ENCODE data around the gene BCAS2.

Gene BCAS2

DNA sequence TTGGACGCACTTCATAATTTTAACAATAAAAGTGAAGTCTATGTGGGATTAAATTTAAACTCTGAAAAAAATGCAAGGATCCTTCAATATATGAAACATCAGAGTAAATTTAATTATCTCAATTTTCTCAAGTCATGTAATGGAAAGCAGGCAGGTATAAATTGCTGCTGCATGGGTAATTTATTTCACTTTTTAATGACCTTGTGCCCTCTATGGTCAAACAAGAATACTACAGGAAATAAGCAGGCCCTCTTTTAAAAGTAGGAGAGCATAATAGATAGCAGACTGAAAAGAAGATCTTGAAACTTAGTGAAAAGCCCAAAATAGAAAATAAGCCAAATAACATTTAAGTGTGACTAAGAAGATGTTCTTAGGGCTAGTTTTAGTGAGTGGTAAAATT, 22.9 kb downstream of the BCAS2 start:
- no peak for DNase-seq (ENCODE audit: low read depth)

DNA sequence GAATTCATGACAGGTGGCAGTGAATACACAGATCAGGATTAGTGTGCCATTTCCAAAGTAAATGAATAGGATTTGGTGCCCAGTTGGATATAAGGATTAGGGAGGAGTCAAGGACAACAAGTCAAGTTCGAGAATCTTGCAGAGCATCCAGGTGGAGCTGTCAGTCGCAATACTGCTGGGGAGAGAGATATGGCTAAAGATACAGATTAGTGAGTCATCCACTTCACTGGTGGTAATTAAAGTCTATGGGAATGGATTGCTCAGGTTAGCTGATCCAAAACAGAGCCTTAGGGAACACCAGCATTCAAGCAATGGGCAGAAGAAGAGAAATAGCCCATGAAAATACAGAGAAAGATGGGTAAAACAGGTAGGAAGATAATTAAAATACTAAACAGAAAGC, 26.8 kb downstream of the BCAS2 start:
- DNase-seq (ENCODE audit: low read depth), result no peak

DNA sequence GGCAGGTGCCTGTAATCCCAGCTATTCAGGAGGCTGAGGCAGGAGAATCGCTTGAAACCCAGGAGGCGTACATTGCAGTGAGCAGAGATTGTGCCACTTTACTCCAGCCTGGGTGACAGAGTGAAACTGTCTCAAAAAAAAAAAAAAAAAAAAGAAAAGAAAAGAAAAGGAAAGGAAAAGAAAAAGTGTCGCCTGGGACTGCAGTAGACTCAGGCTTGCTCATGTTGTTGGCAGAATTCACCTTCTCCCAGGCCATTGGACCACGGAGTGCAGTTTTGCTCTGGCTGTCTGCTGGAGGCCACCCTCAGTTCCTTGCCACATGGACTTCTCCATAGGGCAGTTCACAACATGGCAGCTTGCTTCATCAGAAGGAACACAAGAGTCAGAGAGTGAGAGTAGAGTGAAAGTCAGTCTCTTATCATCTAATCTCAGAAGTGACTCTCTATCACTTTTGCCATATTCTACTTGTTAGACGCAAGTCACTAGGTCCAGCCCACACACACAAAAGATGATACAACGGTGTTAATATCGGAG, 29.2 kb downstream of the BCAS2 start:
- DNase-seq (ENCODE audit: low read depth), result no peak

DNA sequence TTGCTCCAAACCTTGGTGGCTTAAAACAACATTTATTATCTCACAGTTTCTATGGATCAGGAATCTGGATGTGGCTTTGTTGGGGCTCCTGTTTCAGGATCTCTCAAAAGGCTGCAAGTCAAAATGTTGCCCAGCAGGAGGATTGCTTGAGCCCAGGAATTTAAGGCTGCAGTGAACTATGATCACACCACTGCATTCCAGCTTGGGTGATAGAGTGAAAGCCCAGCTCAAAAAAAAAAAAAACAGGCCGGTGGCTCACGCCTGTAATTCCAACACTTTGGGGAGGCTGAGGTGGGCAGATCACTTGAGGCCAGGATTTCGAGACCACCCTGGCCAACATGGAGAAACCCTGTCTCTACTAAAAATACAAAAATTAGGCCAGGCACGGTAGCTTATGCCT, 30.0 kb downstream of the BCAS2 start:
- no peak for DNase-seq (ENCODE audit: low read depth)

DNA sequence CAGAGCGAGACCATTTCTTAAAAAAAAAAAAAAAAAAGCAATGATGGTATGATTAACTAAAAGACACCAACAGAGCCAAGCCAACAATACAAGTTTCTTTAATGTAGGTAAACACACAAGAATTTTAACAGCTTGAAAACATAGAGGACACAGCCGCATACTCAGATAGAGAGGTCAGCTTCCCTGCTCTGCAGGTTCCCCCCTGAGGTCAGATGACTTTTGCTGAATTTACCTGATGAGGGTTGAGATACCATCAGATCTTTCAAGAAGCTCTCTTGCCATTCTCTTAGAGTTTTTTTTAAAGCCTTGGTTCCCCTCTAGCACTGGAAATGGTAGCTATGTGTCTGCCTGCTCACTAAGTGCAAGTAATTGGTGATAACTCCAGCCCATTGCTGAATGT, 31.1 kb downstream of the BCAS2 start:
- DNase-seq (ENCODE audit: low read depth), result no peak

DNA sequence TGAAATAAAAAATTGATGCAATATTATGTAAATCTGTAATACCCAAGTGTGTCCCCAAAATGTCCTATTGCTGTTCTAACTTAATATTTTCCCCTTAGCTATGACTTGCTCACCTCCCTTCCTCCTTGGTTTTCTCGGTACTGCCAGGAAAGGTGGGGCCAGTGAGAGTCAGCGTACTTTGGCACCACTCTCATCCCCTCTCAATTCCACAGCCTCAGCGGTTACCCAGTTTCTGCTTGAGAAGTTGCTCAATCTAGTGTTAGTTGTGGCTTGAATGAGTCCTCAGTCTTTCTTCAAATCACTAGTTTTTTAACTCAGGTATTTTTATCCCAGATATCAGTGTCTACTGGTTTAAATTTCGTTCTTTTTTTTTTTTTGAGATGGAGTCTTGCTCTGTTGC, 32.3 kb downstream of the BCAS2 start:
- DNase-seq (ENCODE audit: low read depth), result no peak

DNA sequence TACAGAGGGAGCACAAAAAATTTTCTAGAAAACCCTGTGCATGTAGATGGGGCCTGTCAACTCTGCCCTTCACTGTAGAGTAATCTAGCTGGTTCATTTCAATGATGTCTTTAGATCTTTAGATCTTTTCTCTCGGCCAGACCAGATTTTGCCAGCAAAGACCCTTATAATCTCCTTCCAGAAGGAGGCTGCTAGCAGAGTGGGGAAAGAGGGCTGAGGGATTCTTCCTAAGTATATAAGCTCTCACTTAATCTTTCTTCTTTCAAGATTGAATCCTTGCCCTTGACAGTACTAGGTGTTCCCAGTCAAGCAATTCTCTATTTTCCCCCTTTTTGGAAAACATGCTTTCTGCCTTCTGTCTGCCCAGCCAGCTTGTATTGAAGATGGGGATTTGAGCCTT, 34.3 kb downstream of the BCAS2 start:
- no peak for DNase-seq (ENCODE audit: low read depth)

DNA sequence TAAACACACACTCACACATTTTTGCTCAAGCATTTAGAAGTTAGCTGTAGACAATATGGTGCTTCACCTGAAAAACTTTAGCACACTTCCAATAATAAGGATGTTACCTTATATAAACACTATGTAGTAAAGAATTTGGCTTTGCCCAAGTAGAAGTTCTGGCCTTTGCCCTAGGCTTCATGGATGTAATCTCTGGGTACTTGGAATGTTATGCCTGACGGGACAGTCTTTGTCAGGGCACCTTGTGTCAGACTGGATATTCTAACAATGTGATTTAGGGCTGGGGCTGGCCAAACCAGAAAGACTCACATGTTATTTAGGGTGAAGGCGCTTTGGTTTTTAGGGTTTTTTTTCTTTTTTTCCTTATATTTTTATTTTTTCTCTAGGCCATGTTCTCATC, 35.6 kb downstream of the BCAS2 start:
- DNase-seq (ENCODE audit: low read depth), result no peak

DNA sequence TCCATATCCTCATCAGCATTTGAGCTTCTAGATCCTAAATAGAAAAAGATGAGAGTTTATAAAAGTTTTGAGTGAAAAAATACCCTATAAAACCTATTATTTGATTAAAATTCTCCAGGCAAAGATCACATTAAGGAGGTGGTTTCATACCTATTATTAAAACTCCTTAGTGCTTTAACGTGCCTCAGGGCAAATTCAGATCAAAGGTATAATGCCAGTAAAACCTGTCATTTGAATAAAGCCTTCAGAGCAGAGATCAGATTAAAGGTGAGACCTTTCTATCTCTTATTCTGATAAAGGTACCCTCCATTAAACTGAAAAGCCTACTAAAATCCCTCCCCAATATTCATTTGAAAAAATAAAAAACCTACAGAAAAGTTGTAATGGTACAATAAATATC, 36.1 kb downstream of the BCAS2 start:
- no peak for DNase-seq (ENCODE audit: low read depth)

DNA sequence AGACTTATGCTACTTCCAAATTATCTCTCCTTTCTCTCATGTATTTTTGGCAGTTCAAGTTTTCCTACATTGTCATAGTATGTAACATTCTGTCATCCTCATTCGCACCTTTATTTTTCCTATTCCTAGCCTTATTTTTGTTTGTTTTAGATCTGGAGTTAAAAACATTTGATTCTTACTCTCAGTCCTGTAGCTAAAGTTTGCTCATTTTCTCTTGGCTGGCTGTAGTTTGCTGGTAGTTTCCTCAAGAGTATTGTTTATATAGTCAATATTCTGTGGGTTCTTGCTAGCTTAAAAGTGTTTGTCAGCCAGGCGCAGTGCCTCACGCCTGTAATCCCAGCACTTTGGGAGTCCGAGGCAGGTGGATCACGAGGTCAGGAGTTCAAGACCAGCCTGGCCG, 40.6 kb downstream of the BCAS2 start:
- DNase-seq (ENCODE audit: low read depth), result no peak

DNA sequence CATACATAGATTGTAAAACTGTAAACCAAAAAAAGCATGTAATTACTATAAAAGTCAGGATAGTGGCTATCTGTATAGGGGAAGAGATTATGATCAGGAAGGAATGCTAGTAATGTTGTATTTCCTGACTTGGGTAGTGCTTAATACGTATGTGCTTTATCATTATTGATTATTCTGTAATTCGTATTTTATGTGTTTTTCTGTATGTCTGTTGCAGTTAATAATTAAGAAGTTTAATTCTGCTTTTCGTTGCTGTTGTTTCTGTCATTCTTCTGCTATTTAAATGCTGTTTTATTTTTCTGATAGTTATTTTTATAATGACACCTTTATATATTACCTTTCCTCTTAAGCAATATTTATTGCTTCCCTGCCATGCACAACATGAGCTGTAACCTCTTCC, 41.1 kb downstream of the BCAS2 start:
- no peak for DNase-seq (ENCODE audit: low read depth)

DNA sequence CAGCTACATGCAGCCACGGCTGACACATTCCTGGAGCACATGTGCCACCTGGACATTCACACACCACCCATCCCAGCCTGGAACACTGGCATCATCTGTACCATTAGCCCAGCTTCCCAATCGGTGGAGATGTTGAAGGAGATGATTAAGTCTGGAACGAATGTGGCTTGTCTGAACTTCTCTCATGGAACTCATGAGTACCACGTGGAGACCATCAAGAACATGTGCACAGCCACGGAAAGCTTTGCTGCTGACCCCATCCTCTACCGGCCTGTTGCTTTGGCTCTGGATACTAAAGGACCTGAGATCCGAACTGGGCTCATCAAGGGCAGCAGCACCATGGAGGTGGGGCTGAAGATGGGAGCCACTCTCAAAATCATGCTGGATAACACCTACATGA, 45.4 kb downstream of the BCAS2 start:
- no peak for DNase-seq (ENCODE audit: low read depth)

DNA sequence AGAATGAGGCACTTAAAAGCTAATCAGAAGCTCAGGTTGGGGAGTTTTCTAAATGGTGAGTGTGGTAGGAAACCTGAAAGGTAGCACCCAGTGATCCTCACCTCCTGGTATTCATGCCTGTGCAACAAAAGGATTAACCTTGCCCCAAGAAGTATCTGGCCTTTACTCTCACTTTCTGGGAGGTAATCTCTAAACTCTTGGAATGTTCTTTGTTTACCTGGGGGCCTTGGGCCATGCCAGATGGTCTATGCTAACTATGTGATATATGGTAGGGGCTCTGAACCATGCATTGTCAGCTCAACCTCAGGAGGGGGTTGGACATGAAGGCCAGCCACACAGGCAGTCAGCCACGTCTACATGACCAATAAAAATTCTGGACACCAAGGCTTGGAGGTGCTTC, 46.0 kb downstream of the BCAS2 start:
- DNase-seq (ENCODE audit: low read depth), result no peak

DNA sequence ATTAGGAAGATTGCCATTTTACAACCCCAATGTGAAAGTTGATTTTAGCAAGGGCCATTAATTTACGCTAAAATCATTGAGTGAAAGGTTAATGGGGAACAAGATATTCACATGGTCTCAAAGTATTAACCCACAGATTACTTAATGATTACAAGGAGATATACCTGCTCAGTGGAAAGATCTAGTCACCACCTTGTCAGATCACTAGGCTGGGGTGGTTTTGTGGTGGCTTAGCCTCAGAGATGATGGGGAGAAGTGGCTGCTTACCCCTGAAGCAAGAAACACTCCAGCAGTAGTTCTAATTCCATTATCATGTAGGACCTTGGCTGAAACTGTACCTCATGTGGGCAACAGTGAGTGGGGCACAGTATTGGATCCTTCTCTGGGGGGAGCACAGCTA, 50.3 kb downstream of the BCAS2 start:
- no peak for DNase-seq (ENCODE audit: low read depth)

DNA sequence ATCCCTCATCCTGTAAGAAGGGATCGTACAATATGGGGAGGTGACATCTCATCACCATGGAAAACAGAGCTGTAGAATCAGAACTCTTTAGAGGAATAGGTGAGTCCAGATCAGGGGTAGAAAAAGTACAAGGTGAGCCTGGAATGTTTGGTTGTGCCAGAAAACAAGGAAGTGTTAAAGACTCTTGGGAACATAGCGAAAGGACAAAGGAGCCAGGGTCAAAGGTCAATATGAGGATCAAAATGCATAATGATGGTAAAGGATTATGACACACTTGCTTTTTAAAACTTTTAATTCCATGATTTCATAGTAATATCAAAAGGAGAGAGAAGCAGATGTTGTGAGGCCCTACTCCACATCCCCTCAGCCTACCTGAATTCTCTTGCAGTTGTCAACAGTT, 51.2 kb downstream of the BCAS2 start:
- DNase-seq (ENCODE audit: low read depth), result no peak

DNA sequence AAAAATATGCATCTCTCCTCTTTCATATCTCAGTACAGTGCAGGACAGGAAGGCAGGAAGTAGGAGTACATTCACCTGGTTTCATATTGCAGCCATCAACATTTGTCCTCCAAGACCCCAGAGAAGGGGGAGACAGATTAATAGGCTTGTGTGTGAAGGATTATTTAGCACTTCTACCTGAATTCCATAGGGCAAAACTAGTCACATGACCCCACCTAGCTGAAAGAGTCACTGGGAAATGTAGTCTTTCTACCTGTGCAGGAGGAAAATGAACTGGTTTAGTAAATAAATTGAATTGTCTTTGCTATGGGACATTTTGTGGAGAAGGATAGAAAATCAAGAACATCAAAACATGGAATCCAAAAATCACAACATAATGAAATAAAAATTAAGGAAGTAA, 56.5 kb downstream of the BCAS2 start:
- DNase-seq (ENCODE audit: low read depth), result no peak

DNA sequence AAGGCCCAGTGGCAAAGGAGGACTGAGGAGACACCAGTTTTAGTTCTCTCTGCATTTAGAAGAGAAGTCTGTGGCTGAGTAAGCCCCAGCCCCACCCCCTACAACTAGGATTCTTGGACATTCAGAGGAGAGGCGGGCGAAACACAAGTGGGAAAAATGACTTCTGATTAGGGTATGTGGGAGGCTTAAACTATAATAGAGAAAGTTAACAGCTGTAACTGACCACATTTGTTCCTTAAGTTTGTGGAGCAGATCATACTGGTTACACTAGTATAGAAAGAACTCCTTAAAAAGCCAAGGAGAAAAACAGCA, 59.2 kb downstream of the BCAS2 start:
- no peak for DNase-seq (ENCODE audit: low read depth)

DNA sequence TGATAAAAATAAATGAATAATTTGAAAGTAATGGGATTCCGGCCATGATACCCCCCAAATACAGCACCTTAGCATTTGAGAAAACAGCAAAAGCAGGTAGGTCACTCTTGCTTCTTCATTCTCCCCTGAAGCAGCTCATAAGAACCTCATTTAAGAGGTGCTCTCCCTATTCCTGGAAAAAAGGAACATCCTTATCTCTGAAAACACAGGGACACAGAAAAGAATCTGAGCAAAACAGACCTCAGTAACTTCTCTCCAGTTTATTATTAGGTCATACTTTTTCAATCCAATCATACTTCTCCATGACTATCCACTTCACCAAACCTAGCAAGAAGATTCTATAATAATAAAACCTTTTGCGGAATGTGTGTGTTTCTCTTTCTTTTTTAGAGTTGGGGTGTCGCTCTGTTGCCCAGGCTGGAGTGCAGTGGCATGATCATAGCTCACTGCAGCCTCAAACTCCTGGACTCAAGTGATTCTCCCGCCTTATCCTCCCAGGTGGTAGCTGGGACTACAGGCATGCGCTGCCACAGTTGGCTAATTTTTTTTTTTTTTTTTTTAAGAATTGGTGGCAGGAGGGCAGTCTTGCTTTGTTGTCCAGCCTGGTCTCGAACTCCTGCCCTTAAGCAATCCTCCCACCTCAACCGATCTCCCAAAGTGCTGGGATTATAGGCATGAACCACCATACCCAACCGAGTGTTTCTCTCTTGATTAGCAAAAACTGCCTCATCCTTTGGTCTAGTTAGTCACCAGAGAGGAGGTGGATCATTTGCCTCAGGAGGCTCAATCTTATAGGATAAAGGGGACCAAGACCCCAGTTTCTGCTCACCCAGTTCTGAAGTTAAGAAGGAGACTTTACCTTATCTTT, 59.8 kb downstream of the BCAS2 start:
- DNase-seq (ENCODE audit: low read depth), result no peak

All from activated T-helper 9 cell treated with anti-CD3 and anti-CD28 coated beads, Interleukin-2, amount 50 U/mL, for 16 hours (primary cell).